GM19452 (cell line): ENCODE measurements around the gene RNF224.

Source experiments
- ATAC-seq: cut with Tn5 transposase; IDR thresholded peaks from one replicate; pipeline ENCODE4 v1.9.1; 2021; ENCODE audit not compliant: unreplicated experiment

The RNF224 gene

DNA sequence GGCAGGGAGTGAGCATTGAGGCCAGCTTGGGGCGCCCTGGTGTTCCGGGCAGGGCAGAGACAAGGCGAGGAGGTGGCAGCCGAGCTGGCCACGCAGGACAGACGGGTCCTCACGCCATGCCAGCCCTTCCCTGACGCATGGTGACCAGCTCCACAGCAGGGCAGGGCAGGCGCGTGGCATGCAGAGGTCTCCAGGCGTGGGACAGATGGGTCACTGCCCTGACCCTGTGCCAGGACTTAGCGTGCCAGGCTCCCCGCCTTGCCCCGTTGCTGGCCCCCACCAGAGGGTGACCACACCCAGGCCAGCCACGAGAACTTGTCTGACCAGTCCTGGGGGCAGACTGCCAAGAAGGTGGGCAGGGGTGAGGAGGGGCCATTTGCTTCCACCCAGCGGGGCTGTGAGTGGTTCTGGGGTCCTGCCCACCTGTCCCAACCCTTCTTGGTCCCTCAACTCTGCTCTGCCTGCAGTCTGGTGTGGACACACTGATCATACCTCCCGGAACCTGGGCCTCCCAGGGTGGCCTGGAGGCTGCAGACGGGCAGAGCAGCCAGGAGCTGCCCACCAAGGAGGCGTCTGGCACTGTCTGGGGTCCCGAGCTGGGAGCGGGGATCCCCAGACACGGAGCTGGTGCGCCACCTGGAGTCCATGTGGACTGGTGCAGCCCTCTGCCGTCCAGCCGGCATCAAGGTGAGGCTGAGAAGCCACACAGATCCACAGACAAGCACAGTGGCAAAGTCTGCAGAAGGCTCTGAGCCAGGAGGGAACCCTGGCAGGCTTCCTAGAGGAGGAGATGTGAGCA, at the start of gene RNF224:
Gene RNF224, plus strand, starts transcription at position 449 of the 799 bp plus-strand sequence. CDS start 834 bp downstream, outside the sequence.
- no peak for ATAC-seq

DNA sequence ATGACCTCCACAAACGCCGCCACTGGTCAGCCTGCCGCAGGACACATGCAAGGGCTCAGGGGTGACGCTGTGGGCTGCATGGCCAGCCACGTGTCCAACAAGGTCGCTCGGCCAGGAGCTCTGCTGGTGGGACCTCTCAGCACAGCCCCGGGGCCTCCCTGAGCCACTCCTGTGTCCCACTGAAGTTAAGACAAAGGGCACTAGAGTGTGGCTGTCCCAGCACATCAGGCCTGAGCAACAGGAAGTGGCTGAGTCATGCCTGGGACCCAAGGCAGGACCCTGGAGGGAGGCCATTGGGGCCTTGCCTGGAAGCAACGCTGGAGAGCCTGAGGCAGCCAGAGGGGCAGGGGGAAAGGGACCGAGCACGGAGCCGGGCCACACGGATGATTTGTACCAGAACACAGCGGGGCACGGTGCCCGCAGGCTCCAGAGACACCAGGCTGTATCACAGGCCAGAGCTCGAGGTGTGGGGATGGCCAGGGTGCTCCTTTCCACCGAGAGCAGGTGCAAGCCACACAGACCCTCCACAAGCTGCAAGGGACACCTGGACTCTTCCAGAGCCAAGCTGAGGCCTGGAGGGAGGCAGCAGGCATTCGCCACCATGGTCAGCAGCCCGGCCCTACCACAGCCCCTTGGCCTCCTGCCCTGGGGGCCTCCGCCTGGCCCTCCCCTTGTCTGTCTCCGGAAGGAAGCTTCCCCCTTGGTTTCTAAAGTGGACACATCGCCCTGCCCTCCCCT, 48.9 kb upstream of the RNF224 start:
- ATAC-seq: no peak

DNA sequence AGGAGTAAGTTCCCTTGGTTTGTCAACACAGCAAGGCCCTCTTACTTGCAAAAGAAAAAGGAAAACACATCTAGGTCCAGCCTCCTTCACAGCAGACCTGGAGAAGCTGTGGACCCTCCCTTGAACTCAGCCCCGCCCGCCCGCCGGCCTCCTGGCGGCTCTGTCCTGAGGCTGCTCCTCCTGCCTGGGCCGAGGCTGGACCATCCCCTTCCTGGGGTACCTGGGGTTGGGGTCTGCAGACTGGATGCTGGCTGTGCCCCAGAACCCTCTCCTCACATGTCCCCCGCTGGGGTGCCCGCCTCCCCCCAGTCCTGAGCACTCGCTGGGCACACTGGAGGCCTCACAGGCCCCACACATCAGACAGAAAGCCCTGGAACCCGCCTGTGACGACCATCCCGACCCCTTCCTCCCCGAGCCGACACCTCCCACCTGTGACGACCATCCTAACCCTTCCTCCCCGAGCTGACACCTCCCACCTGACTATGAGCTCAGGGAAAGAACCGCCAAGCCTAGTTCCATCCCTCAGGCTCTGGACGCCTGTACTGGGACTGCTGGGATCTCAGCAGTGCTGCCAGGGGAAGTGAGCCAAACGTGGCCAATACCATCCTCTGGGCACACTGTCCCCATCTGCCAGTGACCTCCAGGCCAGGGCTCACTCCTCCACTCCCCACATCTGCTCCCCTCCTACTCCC, 48.2 kb upstream of the RNF224 start:
- ATAC-seq: no peak

DNA sequence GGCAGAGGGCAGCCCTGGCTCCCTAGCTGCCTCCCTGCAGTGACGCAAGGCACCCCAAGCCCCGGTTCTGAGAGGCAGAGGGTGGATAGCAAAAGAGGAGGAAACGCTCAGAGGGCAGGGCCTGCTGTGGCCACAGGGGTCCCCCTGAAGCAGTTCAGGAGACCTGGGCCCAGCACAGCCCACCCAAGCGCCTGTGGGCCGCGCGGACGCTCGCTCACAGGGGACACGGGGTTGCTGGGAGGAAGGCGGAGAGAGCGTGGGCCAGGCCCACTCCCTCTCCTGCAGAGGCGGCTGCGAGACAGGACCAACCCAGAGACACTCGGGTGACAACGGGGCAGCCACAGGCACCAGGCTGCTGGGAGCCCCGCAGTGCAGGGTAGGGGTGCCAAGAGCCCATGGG, 47.5 kb upstream of the RNF224 start:
- ATAC-seq: no peak

DNA sequence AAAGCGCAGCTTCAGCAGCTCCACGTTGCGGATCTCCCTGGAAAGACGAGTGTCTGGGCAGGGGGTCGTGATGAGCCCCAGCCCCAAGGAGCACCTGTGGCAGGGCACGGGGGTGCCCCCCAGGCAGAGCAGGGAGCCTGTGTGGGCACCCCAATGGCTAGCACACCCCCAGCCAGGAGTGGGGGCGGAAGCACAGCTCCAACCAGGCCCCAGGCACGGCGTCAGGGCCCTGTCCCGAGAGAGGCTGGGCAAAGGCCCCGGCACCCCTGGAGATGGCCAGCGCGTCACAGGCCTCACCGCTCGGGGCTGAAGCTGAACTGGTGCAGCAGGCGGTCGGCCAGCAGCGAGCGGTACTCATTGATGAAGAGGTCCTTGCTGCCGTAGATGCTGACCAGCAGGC, 46.8 kb upstream of the RNF224 start:
- ATAC-seq: no peak

DNA sequence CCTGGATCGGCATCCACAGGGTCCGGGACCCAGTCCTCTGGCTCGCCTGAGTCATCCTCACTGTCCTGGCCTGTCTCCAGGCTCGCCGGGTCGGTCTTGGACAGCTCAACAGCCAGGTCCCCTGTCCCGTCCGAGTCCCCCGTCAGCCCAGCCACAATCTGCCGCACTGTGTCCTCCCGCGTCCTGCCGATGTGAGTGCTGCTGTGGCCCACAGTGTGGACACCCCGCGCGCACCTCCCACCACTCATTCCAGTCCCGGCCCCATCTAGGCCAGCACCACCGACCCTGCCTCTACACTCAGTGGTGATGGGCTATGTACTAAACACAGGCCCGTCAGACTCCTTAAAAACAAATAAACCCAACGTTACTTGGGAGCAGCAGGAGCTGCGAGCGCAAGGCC, 45.6 kb upstream of the RNF224 start:
- ATAC-seq: no peak

DNA sequence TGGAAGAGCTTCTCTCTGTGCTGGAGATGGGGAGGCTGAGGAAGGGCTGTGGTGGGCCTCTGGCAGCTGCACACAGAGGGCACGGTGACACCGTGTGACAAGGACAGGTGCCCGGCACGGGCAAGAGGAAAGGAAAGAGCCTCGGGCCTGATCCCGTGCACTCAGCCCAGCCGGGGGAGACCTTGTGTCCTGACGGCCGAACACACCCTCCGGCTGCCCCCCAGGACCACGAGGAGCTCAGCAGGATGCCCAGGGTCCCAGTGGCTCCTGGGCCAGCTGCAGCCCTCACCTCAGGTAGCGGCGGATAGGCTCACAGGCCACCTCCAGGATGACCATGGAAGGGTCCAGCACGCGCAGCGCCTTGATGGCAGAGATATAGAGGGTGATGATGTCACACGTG, 44.5 kb upstream of the RNF224 start:
- ATAC-seq: no peak

DNA sequence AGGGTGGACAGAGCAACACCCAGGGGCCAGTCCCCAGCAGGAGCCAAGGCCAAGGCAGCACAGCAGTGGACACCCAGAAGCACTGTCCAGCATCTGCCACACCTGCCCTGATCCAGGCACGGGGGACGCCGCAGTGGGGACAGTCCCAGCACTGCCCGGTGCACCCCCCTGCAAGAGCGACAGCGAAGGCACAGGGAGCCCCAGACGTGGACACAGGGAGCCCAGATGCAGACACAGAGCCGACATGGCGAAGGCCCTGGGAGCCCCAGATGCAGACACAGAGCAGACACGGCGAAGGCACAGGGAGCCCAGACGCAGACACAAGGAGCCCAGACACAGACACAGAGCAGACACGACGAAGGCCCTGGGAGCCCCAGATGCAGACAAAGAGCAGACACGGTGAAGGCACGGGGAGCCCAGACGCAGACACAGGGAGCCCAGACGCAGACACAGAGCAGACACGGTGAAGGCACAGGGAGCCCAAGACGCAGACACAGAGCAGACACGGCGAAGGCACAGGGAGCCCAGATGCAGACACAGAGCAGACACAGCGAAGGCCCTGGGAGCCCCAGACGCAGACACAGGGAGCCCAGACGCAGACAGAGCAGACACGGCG, 43.2 kb upstream of the RNF224 start:
- no peak for ATAC-seq

DNA sequence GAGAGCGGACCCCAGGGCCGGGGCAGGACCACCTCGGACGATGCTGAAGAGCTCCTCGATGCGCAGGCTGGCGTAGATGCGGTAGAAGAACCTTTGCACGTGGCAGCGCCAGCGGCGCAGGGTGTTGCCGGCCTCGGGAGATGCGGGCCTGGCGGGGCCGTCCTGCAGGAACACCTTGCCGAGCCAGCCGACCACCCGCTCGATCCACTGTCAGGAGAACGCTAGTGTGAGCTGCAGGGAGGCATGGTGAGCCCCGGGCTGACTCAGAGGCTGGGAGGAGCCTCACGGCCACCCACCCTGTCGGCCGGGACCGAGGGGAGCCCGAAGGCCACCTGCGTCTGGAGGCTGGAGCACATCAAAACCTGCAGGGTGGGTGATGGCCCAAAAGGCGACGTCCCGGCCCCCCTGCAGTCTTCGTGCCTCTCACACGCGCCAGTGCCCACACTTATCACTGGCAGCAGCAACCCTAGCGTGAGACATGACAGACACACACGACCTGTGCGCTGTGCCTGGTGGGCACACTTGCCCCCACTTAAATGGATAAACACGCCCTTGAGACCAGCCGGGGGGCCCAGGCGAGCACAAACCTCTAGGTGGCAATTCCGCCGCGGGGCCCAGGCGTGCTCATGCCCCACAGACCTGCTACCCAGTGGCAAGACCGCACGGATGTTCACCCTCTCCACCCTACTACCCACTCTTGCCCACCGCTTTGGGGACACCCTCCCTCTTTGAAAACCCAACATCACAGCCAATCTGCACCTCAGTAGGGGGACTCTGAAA, 42.2 kb upstream of the RNF224 start:
- no peak for ATAC-seq

DNA sequence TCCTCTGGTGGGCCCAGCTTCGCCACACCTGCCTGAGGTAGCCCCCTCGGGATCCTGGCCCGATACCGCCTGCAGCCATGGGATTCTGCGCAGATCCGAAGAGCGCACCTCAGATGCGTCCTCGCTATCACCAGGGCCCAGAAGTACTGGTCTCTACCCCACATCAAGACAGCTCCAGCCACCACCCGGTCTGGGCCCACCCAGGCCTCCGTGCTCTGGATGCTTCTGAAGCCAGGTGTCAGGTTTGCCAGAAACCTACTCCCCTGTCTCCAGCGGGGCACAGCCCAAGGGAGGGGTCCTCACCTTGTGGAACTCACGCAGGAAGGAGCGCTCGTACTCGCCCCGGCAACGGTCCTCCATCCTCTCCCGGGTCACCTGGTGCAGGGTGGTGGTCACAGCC, 41.4 kb upstream of the RNF224 start:
- ATAC-seq: no peak

DNA sequence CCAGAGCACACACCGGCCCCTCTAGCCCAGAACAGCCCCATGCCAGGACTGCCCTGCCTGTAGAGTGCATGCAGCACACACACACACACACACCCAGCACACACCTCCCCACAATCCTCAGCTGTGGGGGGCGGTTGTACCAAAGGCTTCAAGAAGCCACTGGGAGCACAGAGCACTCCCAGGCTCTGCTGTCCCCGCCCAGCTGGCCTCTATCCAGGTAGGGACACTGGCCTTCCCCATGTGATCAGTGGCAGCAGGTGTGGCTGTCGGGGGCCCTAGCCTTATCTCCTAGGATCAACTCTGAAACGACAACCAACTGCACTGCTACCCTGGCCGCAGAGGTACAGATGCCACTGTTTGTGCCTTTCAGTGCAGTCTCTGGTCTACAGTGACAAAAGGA, 40.9 kb upstream of the RNF224 start:
- ATAC-seq: no peak

DNA sequence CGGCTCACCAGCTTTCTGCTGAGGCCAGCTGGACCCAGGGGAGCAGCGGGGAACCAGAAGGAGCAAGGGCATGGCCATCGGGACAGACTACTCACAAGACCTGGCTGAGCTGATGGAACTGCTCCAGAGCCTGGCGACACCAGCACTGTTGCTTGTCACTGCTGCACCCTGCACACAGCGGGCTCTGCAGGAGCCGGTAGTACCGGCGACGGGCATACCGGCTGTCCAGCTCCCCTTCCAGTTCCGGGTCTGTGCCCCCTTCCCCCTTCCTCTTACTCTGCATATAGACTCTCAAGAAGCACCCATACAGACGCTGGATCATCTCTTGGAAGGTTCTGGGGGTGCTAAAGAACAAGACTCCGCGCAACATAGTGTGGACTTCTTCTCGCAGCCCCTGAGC, 39.9 kb upstream of the RNF224 start:
- no peak for ATAC-seq

DNA sequence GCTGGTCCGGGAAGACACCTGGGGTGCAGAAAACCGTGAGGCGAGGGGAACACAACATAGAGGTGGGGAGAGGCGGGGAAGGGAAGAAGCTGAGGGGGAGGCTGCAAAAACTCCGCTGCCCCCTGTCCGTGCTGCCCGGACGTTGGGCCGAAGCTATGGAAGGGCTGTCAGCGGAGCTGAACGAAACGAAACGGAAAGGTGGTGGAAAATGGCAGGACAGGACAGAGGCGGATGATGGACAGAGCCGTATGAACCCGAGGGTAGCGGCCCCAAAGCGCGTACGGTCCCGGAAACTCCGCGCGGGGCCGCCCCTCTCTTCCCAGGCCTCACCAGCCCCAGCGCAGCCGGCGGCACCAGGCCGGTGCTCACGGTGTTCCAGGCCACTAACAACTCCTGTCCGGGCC, 39.2 kb upstream of the RNF224 start:
- ATAC-seq: peak; percentile 5

DNA sequence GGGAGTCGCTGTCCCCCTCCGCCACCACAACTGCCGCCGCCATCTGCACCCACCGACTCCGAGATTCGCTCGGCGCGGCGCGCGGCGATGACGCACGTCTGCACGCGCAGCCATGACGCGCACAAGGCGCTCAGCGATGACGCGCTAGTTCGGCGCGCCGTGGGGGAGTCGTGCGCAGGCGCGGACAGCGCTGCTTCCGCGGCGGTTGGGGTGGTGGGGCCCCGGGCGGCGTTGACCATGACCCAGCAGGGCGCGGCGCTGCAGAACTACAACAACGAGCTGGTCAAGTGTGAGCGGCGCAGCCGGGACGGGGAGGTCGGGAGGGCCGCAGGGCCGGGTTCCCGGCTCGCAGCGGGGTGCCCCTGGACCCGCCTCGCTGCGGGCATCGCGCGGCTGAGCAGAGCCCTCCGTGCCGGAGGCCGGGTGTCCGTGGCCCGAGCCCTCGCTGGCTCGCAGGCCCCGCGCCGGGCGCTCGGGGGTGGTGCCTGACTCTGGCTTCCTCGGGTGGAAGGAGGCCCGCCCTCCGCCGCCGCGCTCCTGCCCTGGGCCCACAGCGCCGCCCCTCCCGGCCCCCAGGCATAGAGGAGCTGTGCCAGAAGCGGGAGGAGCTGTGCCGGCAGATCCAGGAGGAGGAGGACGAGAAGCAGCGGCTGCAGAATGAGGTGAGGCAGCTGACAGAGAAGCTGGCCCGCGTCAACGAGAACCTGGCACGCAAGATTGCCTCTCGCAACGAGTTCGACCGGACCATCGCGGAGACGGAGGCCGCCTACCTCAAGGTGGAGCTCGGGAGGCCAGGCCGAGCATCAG, 38.6 kb upstream of the RNF224 start, which contains the start of the genes ANAPC2 and SSNA1:
Gene ANAPC2, minus strand, starts transcription at position 71 of the 807 bp plus-strand sequence. Its CDS starts 28 bp downstream, at position 43.
Gene SSNA1, plus strand, starts transcription at position 187 of the 807 bp plus-strand sequence. Its CDS starts 51 bp downstream, at position 238.
- ATAC-seq: peak; percentile 80

DNA sequence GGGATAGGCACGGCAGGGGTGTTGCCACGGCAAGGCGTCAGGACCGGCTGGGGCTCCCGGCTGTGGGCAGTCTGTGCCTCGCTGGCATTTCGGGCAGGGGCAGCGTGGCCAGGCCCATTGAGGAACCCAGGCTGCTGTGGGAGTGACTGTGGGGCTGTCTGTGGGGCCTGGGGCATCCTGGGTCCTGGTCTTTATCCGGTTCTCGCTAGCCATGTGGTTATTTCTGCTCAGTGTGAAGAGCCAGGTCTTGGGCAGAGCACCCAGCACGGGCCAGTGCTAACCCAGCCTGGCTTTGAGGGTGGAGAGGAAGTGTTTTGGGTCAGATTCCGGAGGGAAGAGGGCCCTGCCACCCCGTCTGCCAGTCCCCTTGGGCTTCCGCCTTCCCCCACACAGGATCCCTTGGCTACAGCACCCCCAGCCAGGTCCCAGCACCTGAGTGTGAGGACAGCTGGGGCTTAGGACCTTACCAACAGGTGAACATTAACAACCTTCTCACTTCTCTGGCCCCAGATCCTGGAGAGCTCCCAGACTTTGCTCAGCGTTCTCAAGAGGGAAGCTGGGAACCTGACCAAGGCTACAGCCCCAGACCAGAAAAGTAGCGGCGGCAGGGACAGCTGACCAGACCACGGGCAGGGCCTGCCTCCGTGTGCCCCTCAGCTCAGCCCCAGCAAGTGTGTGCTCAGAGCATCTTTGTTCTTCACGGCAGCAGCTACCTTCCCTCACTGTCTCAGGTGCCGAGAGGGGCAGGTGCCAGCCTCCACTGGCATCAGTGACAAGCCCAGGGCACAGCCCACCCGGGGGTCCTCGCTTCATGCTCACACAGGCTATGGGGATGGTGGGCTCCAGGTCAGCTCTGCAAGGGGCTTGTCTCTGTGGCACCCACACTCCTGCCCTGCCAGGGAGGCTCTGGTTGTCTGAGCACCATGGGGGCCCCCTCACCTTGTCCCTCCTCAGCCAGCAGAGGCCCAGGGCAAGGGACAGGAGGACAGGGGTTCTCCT, 37.7 kb upstream of the RNF224 start:
- ATAC-seq: no peak

DNA sequence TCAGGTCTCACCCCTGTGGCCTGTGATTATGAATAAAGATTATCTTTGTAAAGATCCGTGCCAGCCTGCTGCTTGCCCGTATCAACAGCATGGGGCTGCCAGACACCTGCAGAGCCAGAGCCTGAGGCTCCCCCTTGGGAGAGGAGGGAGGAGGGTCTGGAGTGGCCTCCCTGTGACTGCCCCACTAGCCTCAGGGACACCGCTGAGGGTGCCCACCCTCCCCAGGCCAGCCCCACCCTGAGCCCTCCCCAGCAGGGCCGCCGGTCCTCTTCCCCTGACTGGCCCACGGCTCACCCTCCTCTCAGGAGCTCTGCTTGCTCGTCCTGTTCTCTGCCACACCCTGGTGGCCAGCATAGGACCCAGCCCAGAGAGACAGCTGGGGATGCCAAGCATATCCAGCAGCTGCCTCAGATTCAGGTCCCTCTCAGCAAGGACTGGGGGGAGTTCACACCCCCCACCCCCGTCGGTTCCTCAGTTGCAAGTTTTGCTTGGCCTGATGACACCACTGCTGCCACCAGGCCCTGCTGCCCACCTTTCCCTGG, 36.9 kb upstream of the RNF224 start:
- ATAC-seq: no peak

DNA sequence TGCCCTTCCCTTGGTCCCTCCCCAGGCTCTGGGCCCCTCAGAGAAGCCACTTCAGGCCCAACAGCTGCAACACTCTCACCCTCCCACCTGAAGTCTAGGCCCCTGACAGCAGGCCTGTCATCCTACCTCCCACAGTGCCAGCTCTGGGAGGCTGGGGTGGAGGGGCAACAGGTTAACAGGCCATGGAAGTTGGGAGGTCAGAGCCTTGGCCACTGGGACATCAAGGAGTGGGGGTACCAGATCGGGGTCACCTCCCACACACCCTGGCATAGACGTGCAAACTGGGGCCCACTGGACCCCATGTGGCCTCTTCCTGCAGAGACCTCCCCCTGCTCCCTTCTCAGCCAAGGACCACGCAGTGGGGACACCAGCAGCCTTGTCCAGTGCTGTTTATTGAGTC, 36.1 kb upstream of the RNF224 start:
- ATAC-seq: no peak
